Liver (tissue), 3 donors: ENCODE data around the gene MBOAT1.

ENCODE experiments used
- CTCF ChIP-seq: fragments of 150-350 bp; IDR thresholded peaks from 2 replicates; pipeline ENCODE4 v1.5.1; 2017; ENCODE audit warnings: improper control_type of control experiment, low read depth, low read length; ENCODE audit not compliant: missing input control
- JUND ChIP-seq, 2 donors: IDR thresholded peaks; 2 replicates each; pipeline ENCODE4 v1.6.1; 2016; ENCODE audit warnings: antibody characterized with exemption in 2 of 2
- RAD21 ChIP-seq, 2 donors: IDR thresholded peaks; 2 replicates each; pipeline ENCODE4 v1.6.1; 2016; ENCODE audit warnings: antibody characterized with exemption in 2 of 2, mild to moderate bottlenecking in 2 of 2
- donor health status: healthy.
- donor health status: healthy.

DNA sequence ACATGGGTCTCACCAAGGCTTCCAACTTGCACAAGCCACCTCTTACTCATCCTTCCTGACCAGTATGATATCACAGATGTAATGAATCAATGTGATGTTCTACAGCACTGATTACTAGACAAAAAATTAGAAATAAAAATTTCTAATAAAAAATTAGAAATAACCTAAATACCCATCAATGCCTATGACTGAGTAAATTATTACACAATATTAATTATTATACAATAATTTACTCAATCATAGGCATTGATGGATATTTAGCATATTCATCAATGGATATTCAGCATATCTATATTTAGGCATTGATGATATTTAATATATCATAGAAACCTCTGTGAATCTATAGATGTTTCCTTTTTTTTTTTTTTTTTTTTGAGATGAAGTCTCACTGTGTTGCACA lies 43.2 kb upstream of the MBOAT1 start:
- TF ChIP-seq RAD21 (IDR thresholded peaks at IDR 0.05): no peak
- TF ChIP-seq JUND (IDR thresholded peaks at IDR 0.05): no peak
- no peak for TF ChIP-seq CTCF
